Calu3 (cell line): ENCODE results near the gene ROCK1. TPM values are rescaled to one million over a fixed set of nuclear protein-coding genes. Genes with fewer than 3 reads are reported as not detected.

ENCODE experiments used
- BruUV-seq: library from RNA; stranded (reverse); fragments of 400-500 nt; replicated peaks from 2 replicates; lab custom pipeline; 2021; lab: Mats Ljungman, UMichigan
- CTCF ChIA-PET: fragments of 300-600 bp; sonication (Branson Sonifier 250); formaldehyde crosslinking; loops from one replicate; lab custom pipeline; 2022; ENCODE audit warnings: antibody characterized with exemption; lab: Charles Lee
- DNase-seq: peaks from one replicate; pipeline ENCODE4 v3.0.0; 2022
- H3K27ac Mint-ChIP-seq: one replicate; pipeline ENCODE4 v1.8.0; 2022; ENCODE audit warnings: mixed read lengths; ENCODE audit not compliant: unreplicated experiment
- H3K27me3 Mint-ChIP-seq: one replicate; pipeline ENCODE4 v1.8.0; 2022; ENCODE audit warnings: mixed read lengths; ENCODE audit not compliant: unreplicated experiment
- H3K36me3 Mint-ChIP-seq: one replicate; pipeline ENCODE4 v1.8.0; 2022; ENCODE audit warnings: mild to moderate bottlenecking, moderate library complexity, mixed read lengths; ENCODE audit not compliant: insufficient read depth, unreplicated experiment
- H3K4me1 Mint-ChIP-seq: one replicate; pipeline ENCODE4 v1.8.0; 2022; ENCODE audit warnings: mild to moderate bottlenecking, low read depth, mixed read lengths; ENCODE audit not compliant: unreplicated experiment
- H3K4me3 Mint-ChIP-seq: one replicate; pipeline ENCODE4 v1.8.0; 2022; ENCODE audit warnings: mild to moderate bottlenecking, low read depth, moderate library complexity, mixed read lengths; ENCODE audit not compliant: unreplicated experiment
- H3K9me3 Mint-ChIP-seq: one replicate; pipeline ENCODE4 v1.8.0; 2022; ENCODE audit warnings: low read depth, mixed read lengths; ENCODE audit not compliant: unreplicated experiment
- CTCF ChIP-seq: fragments of 200-600 bp; IDR thresholded peaks from one replicate; pipeline ENCODE4 v1.8.0; 2022; ENCODE audit warnings: antibody characterized with exemption; ENCODE audit not compliant: unreplicated experiment
- intact Hi-C: fragments of 100-400 bp; cut with micrococcal nuclease; formaldehyde crosslinking; loops from one replicate; pipeline ENCODE4 v1.10.0; 2022; ENCODE audit not compliant: unreplicated experiment
- total RNA-seq: library from RNA; stranded (reverse); gene quantifications from 2 replicates; pipeline ENCODE4 v1.2.3, GENCODE V29; 2022

Gene ROCK1
- total RNA-seq, 1 experiment from 2014 or later, result 50.9 TPM

DNA sequence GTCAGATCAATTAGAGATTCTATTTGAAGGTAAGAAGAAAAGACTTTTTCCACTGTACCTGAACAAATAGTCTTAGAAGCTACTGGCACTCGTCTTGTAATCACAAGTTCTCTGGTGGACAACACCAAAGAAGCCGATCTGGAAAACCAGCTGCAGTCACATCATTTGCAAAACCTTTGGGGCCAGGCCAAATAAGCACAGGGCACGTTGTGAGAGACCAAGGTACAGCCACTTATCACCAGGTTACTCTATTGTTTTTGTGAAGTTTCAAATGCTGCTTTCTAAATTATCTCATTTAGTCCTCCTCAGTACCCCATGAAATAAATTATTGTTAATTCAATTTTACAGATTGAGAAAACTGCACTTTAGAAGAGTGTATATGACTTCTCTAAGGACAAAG is 18.5 kb downstream of the ROCK1 start:
- peaks cover 10% of the 10 kb centered on the region for H3K4me1 Mint-ChIP-seq
- BruUV-seq, result no TSS peak
- H3K27ac Mint-ChIP-seq, result no peak overlapping the region
- H3K9me3 Mint-ChIP-seq, result no peaks in the 10 kb centered on the region
- intact Hi-C loops, result no loop called here
- H3K36me3 Mint-ChIP-seq, result no peaks in the 10 kb centered on the region
- H3K4me3 Mint-ChIP-seq, result no peak overlapping the region
- H3K27me3 Mint-ChIP-seq, result no peaks in the 10 kb centered on the region
- CTCF ChIA-PET, result no interaction called here
- DNase-seq, result no peak
- no peak for TF ChIP-seq CTCF

DNA sequence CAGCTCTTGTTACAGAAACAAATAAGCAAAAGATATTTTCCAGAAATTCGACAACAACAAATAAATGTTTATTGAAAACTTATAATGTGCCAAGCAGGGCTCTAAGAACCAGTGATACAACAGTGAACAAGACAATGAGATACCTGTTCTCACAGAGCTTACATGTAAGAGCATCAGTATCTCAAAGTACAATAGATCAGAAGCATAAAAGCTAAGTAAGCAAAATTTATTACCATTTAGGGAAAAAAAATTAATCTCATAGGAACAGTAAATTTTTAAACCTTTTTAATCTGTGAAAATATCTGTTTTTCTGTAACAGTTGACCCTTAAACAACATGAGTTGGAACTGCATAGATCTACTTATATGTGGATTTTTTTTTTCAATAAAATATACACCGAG is 20.9 kb downstream of the ROCK1 start:
- no peak overlapping the region for H3K4me3 Mint-ChIP-seq
- no peak for TF ChIP-seq CTCF
- H3K27me3 Mint-ChIP-seq, result no peaks in the 10 kb centered on the region
- intact Hi-C loops, result no loop called here
- H3K4me1 Mint-ChIP-seq, result peaks cover 16% of the 10 kb centered on the region
- DNase-seq, result no peak
- H3K27ac Mint-ChIP-seq, result no peak overlapping the region
- BruUV-seq, result no TSS peak
- CTCF ChIA-PET, result interaction anchor here (0.7 kb wide), 1 partner anchor 126 kb away, joined by 3 read pairs; no protein-coding TSS in a partner anchor
- H3K36me3 Mint-ChIP-seq, result no peaks in the 10 kb centered on the region
- no peaks in the 10 kb centered on the region for H3K9me3 Mint-ChIP-seq

DNA sequence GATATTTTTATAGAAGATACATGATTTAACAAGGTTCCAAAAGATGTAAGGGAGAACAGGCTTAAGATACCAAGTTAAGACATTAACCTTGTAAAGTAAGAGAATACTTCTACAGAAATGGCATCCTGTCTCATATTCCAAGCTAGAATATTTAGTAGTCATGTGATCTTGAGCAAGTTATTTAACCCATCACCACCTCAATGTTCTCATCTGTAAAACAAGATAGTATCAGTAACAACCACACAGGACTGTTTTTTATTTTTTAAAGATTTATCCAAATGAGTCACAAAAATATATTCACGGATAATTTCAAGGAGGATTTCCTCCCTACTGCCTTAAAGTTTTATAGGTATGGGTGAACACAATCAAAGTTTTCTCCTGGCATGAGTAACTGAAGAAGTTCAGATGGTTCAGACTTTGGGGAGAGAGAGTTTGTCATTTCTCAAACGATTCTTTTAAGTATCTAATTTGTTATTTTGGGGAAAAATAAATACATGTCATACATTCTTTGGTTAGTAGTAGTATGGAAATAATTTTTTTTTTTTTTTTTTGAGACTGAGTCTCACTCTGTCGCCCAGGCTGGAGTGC is 25.9 kb downstream of the ROCK1 start:
- no peak for TF ChIP-seq CTCF
- Mint-ChIP-seq H3K27me3 (no peaks in the 10 kb centered on the region), H3K27ac (no peak overlapping the region), H3K36me3 (no peaks in the 10 kb centered on the region), H3K9me3 (peaks cover 6% of the 10 kb centered on the region), H3K4me3 (no peak overlapping the region), H3K4me1 (peaks cover 16% of the 10 kb centered on the region)
- BruUV-seq, result no TSS peak
- intact Hi-C loops, result loop anchor here (2.0 kb wide), 1 partner anchor 25 kb away; the partner anchor contains the start of gene ROCK1
- CTCF ChIA-PET, result no interaction called here
- no peak for DNase-seq

DNA sequence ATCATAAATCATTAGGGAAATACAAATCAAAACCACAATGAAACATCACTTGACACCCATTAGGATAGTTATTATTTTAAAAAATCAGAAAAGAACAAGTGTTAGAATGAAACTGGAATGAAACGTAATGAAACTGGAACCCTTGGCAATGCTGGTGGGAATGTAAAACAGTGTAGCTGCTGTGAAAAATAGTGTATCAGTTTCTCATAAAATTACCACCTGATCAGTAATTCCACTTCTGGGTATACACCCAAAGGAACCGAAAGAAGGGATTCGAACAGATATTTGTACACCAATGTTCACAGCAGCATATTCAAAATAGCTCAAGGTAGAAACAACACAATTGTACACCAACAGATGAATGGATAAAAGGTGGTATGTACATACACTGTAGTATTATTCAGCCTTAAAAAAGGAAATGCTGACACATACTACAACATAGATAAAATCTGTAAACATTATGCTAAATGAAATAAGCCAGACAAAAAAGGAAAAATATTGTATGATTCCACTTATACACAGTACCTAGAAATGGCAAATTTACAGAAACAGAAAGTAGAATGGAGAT is 27.0 kb downstream of the ROCK1 start:
- BruUV-seq, result no TSS peak
- Mint-ChIP-seq H3K4me1 (peaks cover 16% of the 10 kb centered on the region), H3K27me3 (no peaks in the 10 kb centered on the region), H3K9me3 (peaks cover 6% of the 10 kb centered on the region), H3K36me3 (no peaks in the 10 kb centered on the region), H3K4me3 (no peak overlapping the region), H3K27ac (no peak overlapping the region)
- CTCF ChIA-PET, result no interaction called here
- TF ChIP-seq CTCF, result no peak
- no peak for DNase-seq
- intact Hi-C loops, result no loop called here
